Stomach (tissue), 4 donors: ENCODE measurements around the gene PRR5.

Experiments
- CTCF ChIP-seq, 7 experiments: fragments of 450-650 bp in 4 of 7; fragments of 200-600 bp in 3 of 7; sonication (generic) in 3 of 7; IDR thresholded peaks; one replicate each; pipeline ENCODE4 v1.5.1; 2016 to 2019; ENCODE audit warnings: antibody characterized with exemption in 7 of 7, control low read depth in 2 of 7, mild to moderate bottlenecking in 1 of 7
- EP300 ChIP-seq: sonication (generic); formaldehyde crosslinking; IDR thresholded peaks from one replicate; pipeline ENCODE4 v1.6.1; 2017; ENCODE audit warnings: antibody characterized with exemption
- POLR2A ChIP-seq, 4 donors: fragments of 450-650 bp; IDR thresholded peaks; one replicate each; pipeline ENCODE4 v1.6.1; 2016; ENCODE audit warnings: antibody characterized with exemption in 4 of 4, control low read depth in 2 of 4, mild to moderate bottlenecking in 1 of 4, moderate library complexity in 1 of 4
- POLR2AphosphoS5 ChIP-seq, 3 donors: sonication (generic); formaldehyde crosslinking; IDR thresholded peaks; one replicate each; pipeline ENCODE4 v1.6.1; 2016; ENCODE audit warnings: antibody characterized with exemption in 3 of 3

DNA sequence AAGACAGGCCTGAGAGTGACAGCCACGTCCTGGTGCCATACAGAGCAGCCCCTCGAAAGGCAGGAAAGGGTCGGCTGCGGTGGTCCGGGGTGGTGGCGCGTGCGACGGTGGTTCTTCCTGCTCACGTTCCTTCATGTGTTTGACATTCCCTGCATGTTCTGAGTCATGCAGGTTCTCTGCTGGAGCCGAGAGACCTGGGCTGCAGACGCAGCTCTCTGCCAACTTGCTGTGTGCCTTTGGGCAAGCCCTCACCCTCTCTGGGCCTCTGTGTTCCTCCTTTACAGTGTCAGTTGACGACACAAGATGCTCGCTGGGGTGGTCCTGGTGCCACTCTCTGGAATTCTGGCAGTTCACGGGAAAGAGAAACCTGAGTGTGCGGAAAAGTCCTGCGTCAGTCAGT lies 62.4 kb downstream of the PRR5 start:
- TF ChIP-seq POLR2AphosphoS5 (IDR thresholded peaks at IDR 0.05), result no peak
- TF ChIP-seq CTCF (IDR thresholded peaks at IDR 0.05), result no peak
- no peak for TF ChIP-seq POLR2A (IDR thresholded peaks at IDR 0.05)
- no peak for TF ChIP-seq EP300
